SK-N-SH (cell line): ENCODE measurements around the gene SLC25A17.

Experiments used
- EP300 ChIP-seq, 2 experiments: IDR thresholded peaks; 2 replicates each; pipeline versions ENCODE4 v1.4.0 to v1.6.1; 2012; ENCODE audit warnings: borderline replicate concordance in 1 of 2, low read depth in 1 of 2, low read length in 1 of 2
- EZH2phosphoT487 ChIP-seq: fragments of 200-600 bp; sonication (generic); IDR thresholded peaks from 2 replicates; pipeline ENCODE4 v1.6.1; 2017; ENCODE audit warnings: low read depth, mixed run types, mild to moderate bottlenecking, antibody characterized with exemption, moderate library complexity, borderline replicate concordance
- FOXM1 ChIP-seq: IDR thresholded peaks from 2 replicates; pipeline ENCODE4 v1.4.0; 2012; ENCODE audit warnings: low read depth, mild to moderate bottlenecking
- GABPA ChIP-seq: IDR thresholded peaks from 2 replicates; pipeline ENCODE4 v1.4.0; 2012; ENCODE audit warnings: low read depth, mild to moderate bottlenecking
- NFIC ChIP-seq: IDR thresholded peaks from 2 replicates; pipeline ENCODE4 v1.4.0; 2012; ENCODE audit warnings: borderline replicate concordance
- RFX5 ChIP-seq: IDR thresholded peaks from 2 replicates; pipeline ENCODE4 v1.6.1; 2012; ENCODE audit warnings: mild to moderate bottlenecking, improper control_type of control experiment, low read length
- RXRA ChIP-seq: IDR thresholded peaks from 2 replicates; pipeline ENCODE4 v1.4.0; 2012; ENCODE audit warnings: low read depth, mild to moderate bottlenecking, borderline replicate concordance
- TAF1 ChIP-seq: IDR thresholded peaks from 2 replicates; pipeline ENCODE4 v1.6.1; 2012; ENCODE audit warnings: low read depth, mild to moderate bottlenecking, low read length, moderate library complexity, borderline replicate concordance
- TEAD4 ChIP-seq: IDR thresholded peaks from 2 replicates; pipeline ENCODE4 v1.4.0; 2012; ENCODE audit warnings: mild to moderate bottlenecking, borderline replicate concordance; ENCODE audit not compliant: insufficient read depth
- TF ChIP-seq, protein P1 (sequence below): fragments of 200-600 bp; sonication (generic); IDR thresholded peaks from 2 replicates; pipeline ENCODE4 v1.6.1; 2017; ENCODE audit warnings: antibody characterized with exemption, mild to moderate bottlenecking, moderate library complexity
- TF ChIP-seq, protein P2 (sequence below): IDR thresholded peaks from 2 replicates; pipeline ENCODE4 v1.6.1; 2012; ENCODE audit warnings: mild to moderate bottlenecking, low read depth, low read length, moderate library complexity
- TF ChIP-seq, protein P3 (sequence below): IDR thresholded peaks from 2 replicates; pipeline ENCODE4 v1.4.0; 2012; ENCODE audit warnings: low read depth, borderline replicate concordance
- TF ChIP-seq, protein P4 (sequence below): fragments of 150-350 bp; IDR thresholded peaks from 2 replicates; pipeline ENCODE4 v1.6.1; 2017; ENCODE audit warnings: antibody characterized with exemption, low read length, low read depth, borderline replicate concordance
- TF ChIP-seq, protein P5 (sequence below): IDR thresholded peaks from 2 replicates; pipeline ENCODE4 v1.4.0; 2012; ENCODE audit warnings: low read depth, borderline replicate concordance

DNA sequence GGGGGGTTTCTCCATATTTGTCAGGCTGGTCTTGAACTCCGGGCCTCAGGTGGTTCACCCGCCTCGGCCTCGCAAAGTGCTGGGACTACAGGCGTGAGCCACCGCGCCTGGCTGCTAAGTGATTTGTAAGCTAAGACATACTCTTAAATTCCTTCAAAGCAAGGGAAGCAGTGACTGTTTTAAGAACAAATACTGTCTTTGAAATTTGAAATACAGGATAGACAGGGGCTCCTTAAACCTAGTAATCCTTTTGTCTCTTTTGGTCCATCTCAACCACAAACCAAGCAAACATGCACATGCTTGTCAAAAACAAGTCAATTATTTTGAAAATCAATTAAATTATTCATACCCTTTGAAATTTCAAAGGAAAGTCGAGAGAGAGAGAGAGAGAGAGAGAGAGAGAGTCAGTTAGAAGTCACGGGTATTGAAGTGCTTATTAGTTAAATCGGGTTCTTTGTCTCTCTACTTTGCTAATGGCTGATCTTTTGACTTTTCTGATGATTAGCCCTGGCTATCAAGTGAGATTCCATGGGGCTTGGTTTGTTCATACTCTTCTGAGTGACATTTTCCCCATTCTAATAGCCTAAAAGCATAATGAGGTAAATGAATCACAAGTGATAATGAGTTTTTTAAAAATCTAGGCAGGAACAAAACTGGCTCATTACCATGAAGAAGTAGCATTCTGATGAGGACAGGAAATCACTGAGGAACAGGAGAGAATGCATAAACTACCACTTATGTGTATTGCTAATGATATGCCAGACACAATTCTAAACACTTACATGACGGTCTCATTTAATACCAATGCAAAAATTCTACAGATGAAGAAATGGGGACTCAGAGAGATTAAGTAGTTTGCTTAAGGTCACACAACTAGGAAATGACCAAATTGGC is 91.8 kb downstream of the SLC25A17 start:
- TF ChIP-seq RFX5 (no peak), EP300 (IDR thresholded peaks at IDR 0.05; ENCODE audit: borderline replicate concordance in 1 of 2, low read depth in 1 of 2, low read length in 1 of 2) (no peak), GABPA (no peak), NFIC (no peak), FOXM1 (no peak), TEAD4 (no peak), TAF1 (no peak), EZH2phosphoT487 (no peak), RXRA (no peak)
- TF ChIP-seq, protein P1, sequence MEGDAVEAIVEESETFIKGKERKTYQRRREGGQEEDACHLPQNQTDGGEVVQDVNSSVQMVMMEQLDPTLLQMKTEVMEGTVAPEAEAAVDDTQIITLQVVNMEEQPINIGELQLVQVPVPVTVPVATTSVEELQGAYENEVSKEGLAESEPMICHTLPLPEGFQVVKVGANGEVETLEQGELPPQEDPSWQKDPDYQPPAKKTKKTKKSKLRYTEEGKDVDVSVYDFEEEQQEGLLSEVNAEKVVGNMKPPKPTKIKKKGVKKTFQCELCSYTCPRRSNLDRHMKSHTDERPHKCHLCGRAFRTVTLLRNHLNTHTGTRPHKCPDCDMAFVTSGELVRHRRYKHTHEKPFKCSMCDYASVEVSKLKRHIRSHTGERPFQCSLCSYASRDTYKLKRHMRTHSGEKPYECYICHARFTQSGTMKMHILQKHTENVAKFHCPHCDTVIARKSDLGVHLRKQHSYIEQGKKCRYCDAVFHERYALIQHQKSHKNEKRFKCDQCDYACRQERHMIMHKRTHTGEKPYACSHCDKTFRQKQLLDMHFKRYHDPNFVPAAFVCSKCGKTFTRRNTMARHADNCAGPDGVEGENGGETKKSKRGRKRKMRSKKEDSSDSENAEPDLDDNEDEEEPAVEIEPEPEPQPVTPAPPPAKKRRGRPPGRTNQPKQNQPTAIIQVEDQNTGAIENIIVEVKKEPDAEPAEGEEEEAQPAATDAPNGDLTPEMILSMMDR, result no peak
- TF ChIP-seq, protein P2, sequence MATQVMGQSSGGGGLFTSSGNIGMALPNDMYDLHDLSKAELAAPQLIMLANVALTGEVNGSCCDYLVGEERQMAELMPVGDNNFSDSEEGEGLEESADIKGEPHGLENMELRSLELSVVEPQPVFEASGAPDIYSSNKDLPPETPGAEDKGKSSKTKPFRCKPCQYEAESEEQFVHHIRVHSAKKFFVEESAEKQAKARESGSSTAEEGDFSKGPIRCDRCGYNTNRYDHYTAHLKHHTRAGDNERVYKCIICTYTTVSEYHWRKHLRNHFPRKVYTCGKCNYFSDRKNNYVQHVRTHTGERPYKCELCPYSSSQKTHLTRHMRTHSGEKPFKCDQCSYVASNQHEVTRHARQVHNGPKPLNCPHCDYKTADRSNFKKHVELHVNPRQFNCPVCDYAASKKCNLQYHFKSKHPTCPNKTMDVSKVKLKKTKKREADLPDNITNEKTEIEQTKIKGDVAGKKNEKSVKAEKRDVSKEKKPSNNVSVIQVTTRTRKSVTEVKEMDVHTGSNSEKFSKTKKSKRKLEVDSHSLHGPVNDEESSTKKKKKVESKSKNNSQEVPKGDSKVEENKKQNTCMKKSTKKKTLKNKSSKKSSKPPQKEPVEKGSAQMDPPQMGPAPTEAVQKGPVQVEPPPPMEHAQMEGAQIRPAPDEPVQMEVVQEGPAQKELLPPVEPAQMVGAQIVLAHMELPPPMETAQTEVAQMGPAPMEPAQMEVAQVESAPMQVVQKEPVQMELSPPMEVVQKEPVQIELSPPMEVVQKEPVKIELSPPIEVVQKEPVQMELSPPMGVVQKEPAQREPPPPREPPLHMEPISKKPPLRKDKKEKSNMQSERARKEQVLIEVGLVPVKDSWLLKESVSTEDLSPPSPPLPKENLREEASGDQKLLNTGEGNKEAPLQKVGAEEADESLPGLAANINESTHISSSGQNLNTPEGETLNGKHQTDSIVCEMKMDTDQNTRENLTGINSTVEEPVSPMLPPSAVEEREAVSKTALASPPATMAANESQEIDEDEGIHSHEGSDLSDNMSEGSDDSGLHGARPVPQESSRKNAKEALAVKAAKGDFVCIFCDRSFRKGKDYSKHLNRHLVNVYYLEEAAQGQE, result no peak
- TF ChIP-seq, protein P3, sequence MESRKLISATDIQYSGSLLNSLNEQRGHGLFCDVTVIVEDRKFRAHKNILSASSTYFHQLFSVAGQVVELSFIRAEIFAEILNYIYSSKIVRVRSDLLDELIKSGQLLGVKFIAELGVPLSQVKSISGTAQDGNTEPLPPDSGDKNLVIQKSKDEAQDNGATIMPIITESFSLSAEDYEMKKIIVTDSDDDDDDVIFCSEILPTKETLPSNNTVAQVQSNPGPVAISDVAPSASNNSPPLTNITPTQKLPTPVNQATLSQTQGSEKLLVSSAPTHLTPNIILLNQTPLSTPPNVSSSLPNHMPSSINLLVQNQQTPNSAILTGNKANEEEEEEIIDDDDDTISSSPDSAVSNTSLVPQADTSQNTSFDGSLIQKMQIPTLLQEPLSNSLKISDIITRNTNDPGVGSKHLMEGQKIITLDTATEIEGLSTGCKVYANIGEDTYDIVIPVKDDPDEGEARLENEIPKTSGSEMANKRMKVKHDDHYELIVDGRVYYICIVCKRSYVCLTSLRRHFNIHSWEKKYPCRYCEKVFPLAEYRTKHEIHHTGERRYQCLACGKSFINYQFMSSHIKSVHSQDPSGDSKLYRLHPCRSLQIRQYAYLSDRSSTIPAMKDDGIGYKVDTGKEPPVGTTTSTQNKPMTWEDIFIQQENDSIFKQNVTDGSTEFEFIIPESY, result no peak
- TF ChIP-seq, protein P4, sequence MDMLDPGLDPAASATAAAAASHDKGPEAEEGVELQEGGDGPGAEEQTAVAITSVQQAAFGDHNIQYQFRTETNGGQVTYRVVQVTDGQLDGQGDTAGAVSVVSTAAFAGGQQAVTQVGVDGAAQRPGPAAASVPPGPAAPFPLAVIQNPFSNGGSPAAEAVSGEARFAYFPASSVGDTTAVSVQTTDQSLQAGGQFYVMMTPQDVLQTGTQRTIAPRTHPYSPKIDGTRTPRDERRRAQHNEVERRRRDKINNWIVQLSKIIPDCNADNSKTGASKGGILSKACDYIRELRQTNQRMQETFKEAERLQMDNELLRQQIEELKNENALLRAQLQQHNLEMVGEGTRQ, result no peak
- TF ChIP-seq, protein P5, sequence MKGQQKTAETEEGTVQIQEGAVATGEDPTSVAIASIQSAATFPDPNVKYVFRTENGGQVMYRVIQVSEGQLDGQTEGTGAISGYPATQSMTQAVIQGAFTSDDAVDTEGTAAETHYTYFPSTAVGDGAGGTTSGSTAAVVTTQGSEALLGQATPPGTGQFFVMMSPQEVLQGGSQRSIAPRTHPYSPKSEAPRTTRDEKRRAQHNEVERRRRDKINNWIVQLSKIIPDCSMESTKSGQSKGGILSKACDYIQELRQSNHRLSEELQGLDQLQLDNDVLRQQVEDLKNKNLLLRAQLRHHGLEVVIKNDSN, result no peak
